Activated CD4-positive, alpha-beta T cell treated with anti-CD3 and anti-CD28 coated beads for 1 hour (primary cell): ENCODE results near the gene STXBP4.

ENCODE experiments used
- DNase-seq: peaks from one replicate; pipeline ENCODE4 v3.0.0-alpha.2; 2020

Gene STXBP4

DNA sequence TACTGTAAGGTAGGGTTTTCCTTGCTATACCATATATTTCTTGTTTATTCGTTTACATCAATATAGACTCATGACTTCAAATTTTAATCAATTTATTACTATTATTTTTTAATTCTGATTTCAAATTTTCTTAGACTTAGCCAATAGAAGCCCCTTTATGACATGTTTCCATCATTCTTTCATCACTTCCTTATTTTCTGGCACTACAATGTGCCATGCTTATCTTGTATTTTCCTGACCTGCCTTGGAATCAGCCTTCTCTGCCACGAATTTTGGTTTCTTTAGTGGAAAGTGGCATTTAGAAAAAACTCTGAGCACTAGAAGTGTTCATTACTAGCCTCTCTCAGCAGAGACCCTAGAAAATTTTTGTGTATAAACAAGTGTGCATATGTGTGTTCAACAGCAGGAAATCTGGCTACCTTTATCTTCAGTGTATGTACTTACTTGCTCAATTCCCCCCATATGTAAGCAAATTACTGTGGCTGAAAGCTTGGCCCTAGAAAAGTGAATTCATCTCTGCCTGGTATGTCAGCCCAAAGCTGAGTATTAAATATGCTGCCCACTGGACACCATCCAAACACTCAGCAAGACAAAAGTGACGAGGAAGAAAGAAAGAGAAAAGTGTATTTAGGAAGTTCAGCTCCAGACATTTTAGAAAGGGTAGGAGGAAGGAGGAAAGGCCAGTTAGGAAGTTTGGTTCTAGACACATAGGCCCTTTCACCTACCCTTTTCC lies 4.0 kb downstream of the STXBP4 start:
- no peak for DNase-seq

DNA sequence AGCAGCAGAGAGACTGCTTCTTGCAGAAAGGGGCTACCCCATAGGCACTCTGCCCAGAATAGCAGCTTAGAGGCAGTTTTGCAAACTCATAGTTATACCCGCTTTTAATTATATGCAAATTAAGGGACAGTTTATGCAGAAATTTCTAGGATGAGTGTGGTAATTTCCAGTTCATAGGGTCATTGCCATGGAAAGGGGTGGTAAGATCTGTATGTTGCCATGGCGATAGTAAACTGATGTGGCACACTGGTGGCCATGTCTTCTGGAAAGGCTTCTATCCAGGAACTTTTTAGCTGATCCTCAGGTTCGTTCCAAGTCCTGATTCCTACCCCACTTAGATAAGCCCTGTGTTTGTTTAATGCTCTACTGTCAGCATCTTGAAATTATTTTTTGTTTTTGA lies 6.2 kb downstream of the STXBP4 start:
- DNase-seq = no peak

DNA sequence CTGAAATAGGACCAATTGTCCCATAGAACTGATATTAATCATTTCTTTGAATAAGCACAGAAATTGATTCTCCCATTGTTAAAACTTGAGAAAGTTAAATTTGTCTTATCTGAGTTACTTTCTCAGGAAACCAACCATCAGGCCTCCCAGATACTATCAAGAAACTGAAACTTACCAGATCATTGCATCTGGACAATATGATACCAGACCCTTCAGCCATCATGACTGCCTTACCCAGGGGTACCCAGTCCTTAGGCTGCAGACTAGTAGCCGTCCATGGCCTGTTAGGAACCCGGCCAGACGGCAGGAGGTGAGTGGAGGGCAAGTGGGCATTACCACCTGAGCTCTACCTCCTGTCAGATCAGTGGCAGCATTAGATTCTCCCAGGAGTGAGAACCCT lies 7.8 kb downstream of the STXBP4 start:
- DNase-seq = no peak

DNA sequence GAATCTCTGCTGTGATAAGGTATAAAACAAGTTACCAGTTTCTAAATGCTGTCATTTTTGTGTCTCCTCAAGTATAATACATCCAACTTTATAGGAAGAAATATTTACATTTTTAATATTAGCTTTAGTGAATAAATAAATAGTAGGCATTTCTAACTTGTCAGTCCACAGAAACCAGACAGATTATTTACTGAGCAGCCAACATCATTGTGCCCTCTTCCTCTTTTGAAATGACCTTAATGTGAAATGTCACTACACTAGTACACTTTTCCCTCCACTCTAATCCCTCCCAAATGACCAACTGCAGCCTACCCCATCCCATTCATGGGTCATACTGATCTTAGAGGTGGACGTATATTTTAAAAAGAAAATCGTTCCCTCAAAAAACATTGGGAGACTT lies 9.2 kb downstream of the STXBP4 start:
- no peak for DNase-seq

DNA sequence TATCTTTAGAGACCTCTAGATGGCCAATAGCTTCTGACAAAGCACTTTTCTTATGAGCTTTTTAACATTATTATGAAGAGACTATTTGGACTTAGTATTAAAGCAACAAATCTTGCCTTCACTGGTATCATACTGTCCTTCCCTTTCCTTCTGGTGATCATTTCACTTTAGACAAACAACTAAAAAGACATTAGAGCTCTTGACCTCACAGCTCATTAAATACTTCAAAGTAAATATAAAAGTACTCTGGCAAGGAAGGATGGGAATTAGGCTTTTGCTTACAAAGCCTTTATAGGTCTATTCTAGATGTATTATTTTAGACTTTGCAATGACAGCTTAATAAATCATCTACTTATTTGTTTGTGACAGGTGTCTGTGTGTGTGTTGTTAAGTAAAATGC lies 11.1 kb downstream of the STXBP4 start:
- no peak for DNase-seq

DNA sequence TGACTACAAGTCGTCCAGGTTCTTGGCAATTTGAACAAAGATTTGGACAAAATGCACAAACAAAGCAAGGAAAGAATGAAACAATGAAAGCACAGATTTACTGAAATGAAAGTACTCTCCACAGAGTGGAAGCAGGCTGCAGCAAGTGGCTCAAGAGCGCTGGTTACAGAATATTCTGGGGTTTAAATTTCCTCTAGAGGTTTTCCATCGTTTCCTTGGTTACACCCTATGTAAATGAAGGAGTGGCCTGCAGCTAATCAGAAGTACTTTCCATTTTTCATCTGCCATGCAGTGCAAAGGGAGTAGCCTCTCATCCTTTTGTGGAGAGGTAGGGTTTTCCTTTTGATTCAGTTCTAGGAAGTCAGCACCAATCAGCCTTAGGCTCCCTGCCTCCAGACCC lies 11.8 kb downstream of the STXBP4 start:
- no peak for DNase-seq

DNA sequence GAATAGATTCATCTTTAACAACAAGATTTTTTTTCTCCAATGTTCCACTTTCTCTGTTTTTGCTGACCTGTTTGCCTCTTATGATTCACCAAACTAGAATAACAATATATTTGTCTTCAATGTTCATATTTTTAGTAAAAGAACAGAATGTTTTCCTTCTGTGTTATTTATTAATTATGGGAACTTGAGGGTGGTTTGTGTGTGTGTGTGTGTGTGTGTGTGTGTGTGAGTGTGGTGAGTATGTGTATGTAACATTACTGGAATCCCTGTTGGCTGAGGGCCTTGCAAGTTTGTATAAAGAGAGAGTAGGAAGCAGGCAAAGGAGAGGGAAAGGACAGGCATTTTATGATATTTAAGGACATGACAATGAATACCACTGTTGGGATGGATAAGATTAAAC lies 13.8 kb downstream of the STXBP4 start:
- no peak for DNase-seq

DNA sequence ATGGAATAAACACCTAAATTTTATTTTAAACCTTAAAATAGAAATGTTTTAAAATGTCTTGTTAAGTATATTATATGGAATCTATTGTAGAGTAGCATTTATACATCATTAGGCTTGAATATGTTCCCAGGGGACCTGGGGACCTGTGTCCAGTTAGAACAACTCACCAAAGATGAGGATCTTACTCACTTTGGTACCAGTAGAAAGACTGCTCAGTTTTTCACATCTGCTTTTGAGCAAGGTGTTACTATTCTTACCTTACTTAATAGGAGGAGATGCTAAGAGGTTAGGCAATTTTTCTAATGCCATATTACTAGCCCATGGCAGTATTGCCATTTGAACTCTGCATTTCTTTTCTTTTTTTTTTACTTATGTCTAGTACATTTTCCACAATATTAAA lies 14.7 kb downstream of the STXBP4 start:
- no peak for DNase-seq

DNA sequence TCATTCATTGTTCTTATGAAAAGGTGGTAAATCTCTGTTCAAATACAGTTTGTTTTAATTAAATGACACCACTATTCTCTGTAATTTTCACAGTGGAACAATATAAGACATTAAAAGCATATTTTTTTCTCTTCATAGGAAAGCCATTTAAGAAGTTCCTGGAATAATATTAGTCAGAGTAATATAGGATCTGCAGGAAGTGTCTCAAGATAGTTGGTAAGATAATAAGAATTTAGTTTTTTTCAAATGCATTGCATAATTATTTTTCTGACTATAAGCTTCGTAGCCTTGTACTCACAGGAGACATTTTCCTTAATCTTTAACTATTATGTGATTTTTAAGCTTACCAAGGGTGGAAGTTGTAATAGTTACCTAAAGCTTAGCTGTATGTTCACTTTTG lies 16.9 kb downstream of the STXBP4 start:
- DNase-seq = no peak

DNA sequence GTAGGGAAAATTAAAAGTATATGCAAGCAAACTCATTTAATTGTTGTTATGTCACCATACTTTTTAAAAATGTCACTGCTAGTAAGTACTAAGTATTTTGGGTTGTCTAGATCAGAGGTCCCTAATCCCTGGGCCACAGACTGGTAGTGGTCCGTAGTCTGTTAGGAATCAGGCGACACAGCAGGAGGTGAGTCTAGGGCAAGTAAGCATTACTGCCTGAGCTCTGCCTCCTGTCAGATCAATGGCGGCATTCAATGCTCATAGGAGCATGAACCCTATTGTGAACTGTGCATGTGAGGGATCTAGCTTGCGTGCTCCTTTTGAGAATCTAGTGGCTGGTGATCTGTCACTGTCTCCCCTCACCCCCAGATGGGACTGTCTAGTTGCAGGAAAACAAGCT lies 21.6 kb downstream of the STXBP4 start:
- no peak for DNase-seq

DNA sequence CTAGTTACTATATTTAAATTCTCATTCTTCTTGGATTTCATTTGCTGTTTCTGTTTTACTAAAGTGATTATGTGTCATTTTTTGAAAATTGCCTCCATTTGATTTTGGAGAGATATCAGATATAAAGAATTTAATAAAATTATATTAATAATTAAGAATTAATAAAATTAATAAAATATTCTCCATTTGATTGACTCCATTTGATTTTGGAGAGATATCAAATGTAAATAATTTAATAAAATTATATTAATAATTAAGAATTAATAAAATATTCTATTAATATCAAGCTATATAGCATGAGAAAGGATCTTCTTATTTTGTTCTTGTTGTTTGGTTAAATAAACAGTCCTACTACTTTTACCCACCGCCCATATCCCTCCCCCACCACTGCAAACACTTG lies 23.0 kb downstream of the STXBP4 start:
- DNase-seq = no peak

DNA sequence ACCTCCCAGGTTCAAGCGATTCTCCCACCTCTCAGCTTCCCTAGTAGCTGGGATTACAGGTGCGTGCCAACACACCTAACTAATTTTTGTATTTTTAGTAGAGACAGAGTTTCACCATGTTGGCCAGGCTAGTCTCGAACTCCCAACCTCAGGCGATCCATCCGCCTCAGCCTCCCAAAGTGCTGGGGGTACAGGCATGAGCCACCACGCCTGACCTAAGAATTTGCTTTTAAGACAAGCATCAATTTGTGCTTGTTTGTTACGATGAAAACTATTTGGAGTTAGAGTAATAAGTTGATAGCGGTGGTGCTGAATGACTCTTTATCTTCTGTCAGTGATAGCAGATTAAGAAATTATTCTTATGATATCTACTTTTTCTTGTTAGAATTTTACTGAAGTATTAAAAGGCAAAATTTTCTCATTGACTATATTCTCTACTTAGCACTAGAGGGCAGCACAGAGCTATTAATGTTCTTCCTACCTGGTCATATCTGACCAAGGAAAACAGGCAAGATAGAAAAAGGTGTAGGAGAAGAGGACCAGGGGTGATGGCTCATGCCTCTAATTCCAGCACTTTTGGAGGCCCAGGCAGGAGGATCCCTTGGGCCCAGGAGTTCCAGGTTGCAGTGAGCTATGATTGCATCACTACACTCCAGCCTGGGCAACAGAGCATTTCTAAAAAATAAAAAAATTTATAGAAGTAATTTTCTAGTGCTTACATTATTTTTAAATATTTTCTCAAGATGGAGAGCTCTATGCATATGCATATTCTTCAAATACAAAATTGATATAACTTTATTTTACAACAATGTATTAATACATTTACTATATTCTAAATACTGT lies 24.5 kb downstream of the STXBP4 start:
- DNase-seq = no peak

DNA sequence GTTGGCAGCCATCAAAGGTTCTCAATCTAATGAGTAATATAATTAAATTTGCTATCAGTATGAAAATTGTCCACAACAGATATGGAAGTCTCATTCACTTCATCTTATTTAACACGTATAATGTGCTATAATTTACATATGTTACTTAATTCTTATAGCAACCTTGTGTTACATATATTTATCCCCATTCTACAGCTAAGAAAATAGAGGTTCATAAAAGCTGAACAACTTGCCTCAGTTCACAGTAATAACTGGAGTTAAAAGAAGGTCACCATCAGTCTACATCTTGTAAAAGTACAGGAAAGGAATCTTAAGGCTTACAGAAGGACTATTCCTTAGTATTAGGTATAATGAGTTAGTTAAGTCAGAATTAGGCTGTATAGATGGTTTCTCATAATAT lies 27.9 kb downstream of the STXBP4 start:
- no peak for DNase-seq

DNA sequence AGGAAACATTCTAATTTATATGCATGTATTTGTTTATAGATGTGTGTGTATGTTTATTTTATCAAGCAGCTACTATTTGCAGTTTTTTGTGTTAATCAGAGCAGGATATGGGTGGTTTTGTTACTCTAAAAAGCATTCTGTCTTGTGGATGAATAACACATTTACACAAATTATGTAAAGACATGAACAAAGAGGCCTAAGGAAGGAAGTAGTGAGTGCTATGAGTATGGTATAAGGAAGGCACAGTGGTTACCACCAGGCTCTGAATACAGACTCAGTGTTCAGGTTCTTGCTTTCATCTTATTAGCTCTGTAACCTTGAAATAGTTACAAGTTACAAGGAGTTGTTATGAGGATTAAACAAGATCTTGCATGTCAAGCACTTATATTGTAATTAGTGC lies 33.9 kb downstream of the STXBP4 start:
- DNase-seq = no peak

DNA sequence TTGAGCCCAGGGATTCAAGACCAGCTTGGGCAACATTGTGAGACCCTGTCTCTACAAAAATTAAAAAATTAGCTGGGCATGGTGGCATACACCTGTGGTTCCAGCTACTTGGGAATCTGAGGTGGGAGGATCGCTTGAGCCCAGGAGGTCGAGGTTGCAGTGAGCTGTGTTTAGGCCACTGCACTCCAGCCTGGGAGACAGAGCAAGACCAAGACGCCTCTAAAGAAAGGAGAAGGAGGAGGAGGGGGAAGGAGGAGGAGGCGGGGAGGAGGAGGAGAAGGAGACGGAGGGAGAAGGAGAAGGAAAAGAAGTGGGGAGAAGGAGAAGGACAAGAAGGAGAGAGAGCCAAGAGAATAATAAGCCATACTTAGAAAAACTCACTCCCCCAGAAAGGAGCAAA lies 35.9 kb downstream of the STXBP4 start:
- DNase-seq = no peak

DNA sequence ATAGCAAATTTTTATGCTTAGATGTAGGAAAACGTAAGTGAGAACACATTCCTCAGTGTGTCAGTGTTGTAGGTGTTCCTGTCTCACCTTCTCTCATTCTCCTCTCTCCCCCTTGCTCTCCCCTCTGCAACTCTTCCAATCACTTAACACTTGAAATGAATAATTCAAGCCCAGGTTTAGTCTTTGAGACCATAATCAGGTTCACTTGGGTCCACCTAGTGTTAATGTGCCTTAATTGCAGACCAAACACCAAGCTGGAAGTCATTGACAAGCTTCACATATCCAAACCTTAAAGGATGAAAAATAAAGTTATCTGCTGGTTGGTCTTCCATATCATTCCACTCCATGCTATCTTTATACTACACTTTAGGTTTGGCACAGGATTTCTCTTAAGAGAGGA lies 37.0 kb downstream of the STXBP4 start:
- no peak for DNase-seq

DNA sequence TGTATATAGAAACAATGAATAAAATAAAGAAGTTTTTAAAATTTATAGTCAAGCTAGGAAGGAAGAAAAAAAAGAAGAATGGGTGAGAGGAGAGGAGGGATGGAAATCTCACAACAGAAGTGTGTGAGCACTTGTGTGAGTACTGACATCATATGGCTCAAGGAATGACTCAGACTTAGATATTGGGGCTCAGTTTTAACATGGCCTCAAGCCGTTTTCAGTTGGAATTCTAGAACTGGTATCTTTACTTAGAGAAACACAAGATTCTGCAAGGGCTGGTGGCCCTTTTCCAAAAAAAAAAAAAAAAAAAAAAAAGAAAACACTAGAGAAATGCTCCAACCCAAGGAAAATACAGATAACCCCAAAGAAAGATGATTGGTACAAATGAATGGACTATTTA lies 55.1 kb downstream of the STXBP4 start:
- DNase-seq = no peak

DNA sequence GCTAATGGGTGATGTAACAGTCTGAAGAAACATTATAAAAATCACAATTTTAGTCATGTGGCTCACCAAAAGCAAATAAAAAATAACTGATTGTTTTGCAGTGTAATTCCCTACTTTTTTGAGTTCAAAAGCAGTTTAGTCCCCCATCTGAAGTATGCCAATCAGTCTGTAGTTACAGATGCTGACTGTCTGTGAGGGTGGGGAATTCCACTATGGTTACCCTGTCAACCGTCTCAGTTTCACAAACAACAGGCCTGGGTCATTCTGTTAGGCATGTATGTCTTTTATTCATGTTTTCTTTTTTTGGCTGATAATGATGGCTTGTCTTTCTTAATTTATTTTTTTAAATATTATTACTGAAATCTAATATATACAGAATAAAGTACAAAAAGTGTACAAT lies 69.3 kb downstream of the STXBP4 start:
- no peak for DNase-seq

DNA sequence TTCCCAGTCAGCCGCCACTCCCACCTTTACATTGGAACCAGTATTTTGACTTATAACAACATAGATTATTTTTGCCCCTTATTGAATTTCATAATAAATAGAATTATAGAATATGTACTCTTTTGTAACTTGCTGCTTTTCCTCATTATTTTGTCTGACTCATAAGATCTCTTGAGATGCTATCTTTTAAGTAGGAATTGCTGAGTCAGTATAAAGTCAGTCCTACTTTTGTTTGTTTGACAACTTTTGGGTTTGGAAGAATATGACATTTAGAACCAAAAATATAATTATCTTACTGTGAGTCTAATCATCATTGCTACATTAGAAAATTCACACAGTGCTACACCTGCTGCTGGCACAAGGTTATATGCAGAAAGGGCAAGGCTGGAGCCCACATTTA lies 69.7 kb downstream of the STXBP4 start:
- no peak for DNase-seq

DNA sequence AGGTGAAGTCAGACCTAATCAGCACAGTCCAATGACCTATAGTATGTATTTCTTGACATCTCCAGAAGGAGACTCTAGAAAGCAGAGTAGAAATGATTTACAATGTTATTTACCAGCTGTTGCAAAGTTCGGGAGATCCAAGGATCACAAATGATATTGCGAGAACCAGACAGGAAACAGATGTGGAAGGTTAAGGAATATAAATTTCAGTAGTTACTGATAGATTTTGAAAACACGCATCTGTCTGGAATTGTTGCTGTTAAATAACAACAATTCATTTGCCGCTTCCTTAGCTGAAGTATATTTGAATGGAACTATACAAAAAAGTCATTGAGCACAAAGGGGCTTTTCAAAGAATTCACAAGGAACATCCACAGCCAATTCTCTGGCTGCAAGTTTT lies 72.0 kb downstream of the STXBP4 start:
- DNase-seq = no peak

DNA sequence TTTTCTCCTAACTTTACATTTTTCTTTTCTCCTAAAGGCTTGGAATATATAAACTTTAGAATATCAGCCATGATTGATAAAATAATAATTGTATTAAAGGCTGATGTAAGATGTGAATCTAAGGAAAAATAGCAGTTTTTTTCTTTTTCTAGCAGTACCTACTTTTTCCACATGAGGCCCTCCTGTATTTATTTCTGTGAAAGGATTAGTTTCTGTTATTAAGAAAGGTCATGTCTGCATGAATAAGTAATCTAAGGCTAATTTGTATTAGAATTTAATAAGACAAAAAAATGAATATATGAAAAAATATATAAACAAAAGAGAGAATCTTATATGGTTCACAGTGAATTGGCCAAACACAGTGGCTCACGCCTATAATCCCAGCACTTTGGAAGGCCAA lies 85.3 kb downstream of the STXBP4 start:
- no peak for DNase-seq

DNA sequence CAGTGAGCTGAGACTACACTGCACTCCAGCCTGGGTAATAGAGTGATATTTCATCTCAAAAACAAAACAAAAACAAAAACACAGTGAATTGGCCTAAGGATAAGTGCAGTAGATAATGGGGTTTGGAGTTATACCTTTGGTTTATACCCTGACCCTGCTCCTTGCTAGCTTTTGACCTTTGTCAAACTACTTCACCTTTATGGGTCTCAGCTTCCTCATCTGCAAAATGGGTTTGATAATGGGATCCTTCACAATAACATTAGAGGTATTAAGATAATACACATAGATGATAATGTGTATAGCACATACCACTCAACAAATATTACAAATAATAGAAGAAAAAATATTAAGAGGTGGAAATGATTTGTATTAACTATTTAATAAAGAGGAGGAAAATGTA lies 85.9 kb downstream of the STXBP4 start:
- DNase-seq = no peak

DNA sequence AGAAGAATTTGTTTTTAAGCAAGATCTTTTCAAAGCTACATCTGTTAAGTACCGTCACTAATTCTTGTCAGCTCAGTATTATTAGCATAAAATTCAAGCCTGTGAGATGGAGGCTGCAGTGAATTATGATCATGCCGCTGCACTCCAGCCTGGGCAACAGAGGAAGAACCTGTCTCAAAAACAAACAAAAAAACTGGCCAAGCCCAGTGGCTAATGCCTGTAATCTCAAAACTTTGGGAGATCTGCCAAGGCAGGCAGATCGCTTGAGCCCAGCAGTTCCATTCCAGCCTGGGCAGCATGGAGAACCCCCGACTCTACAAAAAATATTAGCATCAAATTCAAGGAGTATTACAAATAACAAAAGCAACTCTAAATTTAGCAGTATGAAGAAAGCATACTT lies 88.0 kb downstream of the STXBP4 start:
- no peak for DNase-seq

DNA sequence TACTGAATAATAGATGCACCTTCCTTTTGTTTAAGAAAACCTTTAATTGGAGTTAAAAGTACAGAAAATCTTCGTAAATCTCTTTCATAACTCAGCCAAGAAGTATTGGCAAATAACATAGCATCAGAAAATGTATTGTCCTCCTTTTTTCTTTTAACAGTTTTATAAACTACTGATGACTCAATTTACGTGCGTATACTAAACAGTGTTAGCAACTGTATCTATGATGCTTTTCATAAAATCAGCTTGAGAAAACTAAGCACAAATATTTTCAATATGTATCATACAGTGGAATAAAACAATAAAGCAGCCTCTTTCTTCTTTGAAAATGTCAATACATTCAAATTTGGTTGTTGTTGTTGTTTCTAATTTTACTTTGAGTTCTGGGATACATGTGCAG lies 88.6 kb downstream of the STXBP4 start:
- no peak for DNase-seq

DNA sequence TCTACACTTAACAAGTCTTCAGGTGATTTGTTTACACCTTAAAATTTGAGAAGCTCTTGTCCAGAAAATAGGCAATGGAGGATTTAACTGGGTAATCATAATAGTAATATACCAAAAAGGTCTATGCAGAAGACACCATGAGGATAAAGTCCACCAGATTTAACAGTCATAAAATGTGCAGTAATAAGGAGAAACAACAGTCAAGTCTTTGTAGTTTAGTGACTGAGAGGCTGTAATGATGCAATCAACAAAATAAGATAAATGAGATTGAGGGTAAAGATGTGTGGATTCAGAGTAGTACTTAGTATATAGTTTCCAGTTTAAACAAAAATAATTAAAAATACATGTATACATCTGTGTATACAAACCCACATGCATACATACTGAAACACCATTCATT lies 91.2 kb downstream of the STXBP4 start:
- no peak for DNase-seq
